OCI-LY7 (cell line): Measurements from ENCODE around the gene FAAP100.

Experiments
- EZH2phosphoT487 ChIP-seq: fragments of 200-600 bp; sonication (generic); IDR thresholded peaks from 2 replicates; pipeline ENCODE4 v1.6.1; 2018; ENCODE audit warnings: low read depth, borderline replicate concordance, mild to moderate bottlenecking, mixed run types, antibody characterized with exemption, low read length, moderate library complexity, mixed read lengths
- TF ChIP-seq, protein P1 (sequence below): fragments of 200-600 bp; sonication (generic); conservative IDR thresholded peaks from 2 replicates; pipeline ENCODE4 v1.5.1; 2014; ENCODE audit warnings: mild to moderate bottlenecking, antibody characterized with exemption, low read length, moderate library complexity, mixed read lengths

DNA sequence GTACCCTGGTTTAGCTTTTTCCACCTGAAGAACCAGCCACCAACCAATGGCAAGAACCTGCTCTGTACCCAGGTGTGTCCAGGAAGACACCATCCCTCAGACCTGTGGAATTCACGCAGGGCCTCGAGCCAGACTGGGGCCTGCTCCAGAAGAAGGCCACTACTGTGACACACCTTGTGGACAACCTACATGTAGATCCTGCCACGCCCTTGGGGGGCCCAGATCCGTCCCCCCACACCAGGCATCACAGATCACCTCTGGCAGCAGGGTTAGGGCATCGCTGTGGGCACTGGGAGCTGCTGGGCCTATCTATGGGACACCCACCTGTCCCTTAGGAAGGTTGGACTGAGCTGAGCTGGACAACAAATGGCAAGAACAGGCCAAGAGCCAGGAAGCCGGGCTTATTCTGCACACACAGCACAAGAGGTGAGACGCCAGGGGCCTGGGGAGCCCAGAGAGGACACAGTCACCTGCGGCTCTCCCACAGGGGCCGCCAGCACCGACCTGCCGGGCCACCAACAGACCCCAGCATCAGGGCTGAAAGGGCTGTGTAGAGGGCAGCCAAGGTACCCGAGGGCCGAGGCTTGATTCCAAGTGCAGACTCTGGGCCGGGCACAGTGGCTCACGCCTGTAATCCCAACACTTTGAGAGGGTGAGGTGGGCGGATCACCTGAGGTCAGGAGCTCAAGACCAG, 7.7 kb downstream of the FAAP100 start:
- TF ChIP-seq, protein P1, sequence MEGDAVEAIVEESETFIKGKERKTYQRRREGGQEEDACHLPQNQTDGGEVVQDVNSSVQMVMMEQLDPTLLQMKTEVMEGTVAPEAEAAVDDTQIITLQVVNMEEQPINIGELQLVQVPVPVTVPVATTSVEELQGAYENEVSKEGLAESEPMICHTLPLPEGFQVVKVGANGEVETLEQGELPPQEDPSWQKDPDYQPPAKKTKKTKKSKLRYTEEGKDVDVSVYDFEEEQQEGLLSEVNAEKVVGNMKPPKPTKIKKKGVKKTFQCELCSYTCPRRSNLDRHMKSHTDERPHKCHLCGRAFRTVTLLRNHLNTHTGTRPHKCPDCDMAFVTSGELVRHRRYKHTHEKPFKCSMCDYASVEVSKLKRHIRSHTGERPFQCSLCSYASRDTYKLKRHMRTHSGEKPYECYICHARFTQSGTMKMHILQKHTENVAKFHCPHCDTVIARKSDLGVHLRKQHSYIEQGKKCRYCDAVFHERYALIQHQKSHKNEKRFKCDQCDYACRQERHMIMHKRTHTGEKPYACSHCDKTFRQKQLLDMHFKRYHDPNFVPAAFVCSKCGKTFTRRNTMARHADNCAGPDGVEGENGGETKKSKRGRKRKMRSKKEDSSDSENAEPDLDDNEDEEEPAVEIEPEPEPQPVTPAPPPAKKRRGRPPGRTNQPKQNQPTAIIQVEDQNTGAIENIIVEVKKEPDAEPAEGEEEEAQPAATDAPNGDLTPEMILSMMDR: no peak
- TF ChIP-seq EZH2phosphoT487: no peak
